Liver (tissue), 9 donors: ENCODE results near the gene ATOH8. TPM values are rescaled to one million over a fixed set of nuclear protein-coding genes. Genes with fewer than 3 reads are reported as not detected.

Source experiments
- DNase-seq: peaks from one replicate; pipeline ENCODE4 v3.0.0-alpha.2; 2017; ENCODE audit warnings: low spot score
- H3K27ac ChIP-seq, 2 donors: one replicate each; pipeline ENCODE4 v1.7.0; 2013; ENCODE audit warnings: inconsistent platforms in 2 of 2, low read length in 2 of 2, control low read depth in 1 of 2, low read depth in 1 of 2, mild to moderate bottlenecking in 1 of 2
- H3K27me3 ChIP-seq, 4 donors: one replicate each; pipeline versions ENCODE4 v1.6.1 to v1.7.0; 2013; ENCODE audit warnings: low read length in 3 of 4, inconsistent platforms in 1 of 4, mild to moderate bottlenecking in 1 of 4, moderate library complexity in 1 of 4; ENCODE audit not compliant: control insufficient read depth in 4 of 4, insufficient read depth in 4 of 4
- H3K36me3 ChIP-seq, 4 donors: one replicate each; pipeline versions ENCODE4 v1.6.1 to v1.7.0; 2013; ENCODE audit warnings: low read length in 3 of 4, mild to moderate bottlenecking in 3 of 4, low read depth in 1 of 4, moderate library complexity in 1 of 4; ENCODE audit not compliant: control insufficient read depth in 4 of 4, insufficient read depth in 3 of 4
- H3K4me1 ChIP-seq, 4 donors: one replicate each; pipeline versions ENCODE4 v1.6.1 to v1.7.0; 2013; ENCODE audit warnings: low read length in 3 of 4, mild to moderate bottlenecking in 3 of 4, moderate library complexity in 1 of 4; ENCODE audit not compliant: control insufficient read depth in 4 of 4, insufficient read depth in 4 of 4
- H3K4me3 ChIP-seq, 3 donors: one replicate each; pipeline versions ENCODE4 v1.6.1 to v1.7.0; 2013; ENCODE audit warnings: low read length in 3 of 3, control low read depth in 1 of 3, low read depth in 1 of 3, mild to moderate bottlenecking in 1 of 3
- H3K9ac ChIP-seq, 2 donors: one replicate each; pipeline ENCODE4 v1.7.0; 2013; ENCODE audit warnings: low read length in 2 of 2, mild to moderate bottlenecking in 2 of 2, moderate library complexity in 2 of 2, control low read depth in 1 of 2, low read depth in 1 of 2
- H3K9me3 ChIP-seq, 4 donors: one replicate each; pipeline versions ENCODE4 v1.6.1 to v1.7.0; 2013; ENCODE audit warnings: low read length in 3 of 4; ENCODE audit not compliant: control insufficient read depth in 4 of 4
- FOXA2 ChIP-seq: IDR thresholded peaks from 2 replicates; pipeline ENCODE4 v1.6.1; 2016; ENCODE audit warnings: antibody characterized with exemption
- GABPA ChIP-seq, 2 donors: IDR thresholded peaks in 1 of 2; conservative IDR thresholded peaks in 1 of 2; 2 replicates each; pipeline ENCODE4 v1.6.1; 2016; ENCODE audit warnings: antibody characterized with exemption in 2 of 2, mild to moderate bottlenecking in 1 of 2, moderate library complexity in 1 of 2
- HNF4A ChIP-seq, 2 donors: conservative IDR thresholded peaks; 2 replicates each; pipeline ENCODE4 v1.6.1; 2016; ENCODE audit warnings: antibody characterized with exemption in 2 of 2, mild to moderate bottlenecking in 2 of 2
- HNF4G ChIP-seq: IDR thresholded peaks from 2 replicates; pipeline ENCODE4 v1.6.1; 2016; ENCODE audit warnings: antibody characterized with exemption
- JUND ChIP-seq, 2 donors: IDR thresholded peaks; 2 replicates each; pipeline ENCODE4 v1.6.1; 2016; ENCODE audit warnings: antibody characterized with exemption in 2 of 2
- MAX ChIP-seq: IDR thresholded peaks from 2 replicates; pipeline ENCODE4 v1.6.1; 2016; ENCODE audit warnings: antibody characterized with exemption
- NR2F2 ChIP-seq: IDR thresholded peaks from 2 replicates; pipeline ENCODE4 v1.6.1; 2016; ENCODE audit warnings: antibody characterized with exemption
- RAD21 ChIP-seq, 2 donors: IDR thresholded peaks; 2 replicates each; pipeline ENCODE4 v1.6.1; 2016; ENCODE audit warnings: antibody characterized with exemption in 2 of 2, mild to moderate bottlenecking in 2 of 2
- RXRA ChIP-seq, 2 donors: IDR thresholded peaks; 2 replicates each; pipeline ENCODE4 v1.6.1; 2017 to 2018; ENCODE audit warnings: antibody characterized with exemption in 2 of 2, mild to moderate bottlenecking in 1 of 2
- TAF1 ChIP-seq: conservative IDR thresholded peaks from 2 replicates; pipeline ENCODE4 v1.6.1; 2016; ENCODE audit warnings: antibody characterized with exemption, mild to moderate bottlenecking
- YY1 ChIP-seq: IDR thresholded peaks from 2 replicates; pipeline ENCODE4 v1.6.1; 2016; ENCODE audit warnings: antibody characterized with exemption, mild to moderate bottlenecking
- WGBS: extraction: QIAGEN DNeasy Blood & Tissue Kit; methylation state at CpG from one replicate; pipeline ENCODE4 v1.1.7; 2013; 5-methylcytosine and 5-hydroxymethylcytosine counted together
- polyA plus RNA-seq, 2 donors: library from polyadenylated mRNA; stranded (reverse) in 1 of 2; unstranded in 1 of 2; fragments of 200-250 nt in 1 of 2; fragments of >200 nt in 1 of 2; fragmentation: Nextera tagmentation in 1 of 2; extraction: Ambion mirVana in 1 of 2; gene quantifications; one replicate each; pipeline versions ENCODE4 v1.2.1 to v1.2.3, GENCODE V29; 2013 to 2015
- total RNA-seq, 2 donors: library from RNA; depleted of rRNA; stranded (reverse); fragments of >200 nt; gene quantifications; one replicate each; pipeline ENCODE4 v1.2.3, GENCODE V29; 2014
- TF ChIP-seq, protein P1 (sequence below): IDR thresholded peaks from 2 replicates; pipeline ENCODE4 v1.6.1; 2016; ENCODE audit warnings: antibody characterized with exemption
- TF ChIP-seq, protein P2 (sequence below): IDR thresholded peaks from 2 replicates; pipeline ENCODE4 v1.6.1; 2016; ENCODE audit warnings: antibody characterized with exemption
- TF ChIP-seq, protein P3 (sequence below): fragments of 150-350 bp; IDR thresholded peaks from 2 replicates; pipeline ENCODE4 v1.5.1; 2017; ENCODE audit warnings: improper control_type of control experiment, low read depth, low read length; ENCODE audit not compliant: missing input control
- donor health status: healthy.
- donor health status: healthy.
- donor health status: healthy.
- donor health status: healthy.
- donor health status: healthy.

The ATOH8 gene
- total and polyA plus RNA-seq, 4 donors = 0.33 to 37.7 (median 26.8) TPM

GRCh38 chr2:85751627-85752026 is 2.2 kb upstream of the ATOH8 start:
- Histone ChIP-seq H3K27me3 (no peaks in the 10 kb centered on the region), H3K9ac (no peak overlapping the region), H3K36me3 (no peaks in the 10 kb centered on the region), H3K9me3 (no peaks in the 10 kb centered on the region), H3K27ac (no peak overlapping the region), H3K4me3 (no peak overlapping the region), H3K4me1 (peaks cover 6 to 51% (median 19%) of the 10 kb centered on the region in 4 donors)
- no peak for DNase-seq
- WGBS = 75% methylated on average over 11 of the region's 11 CpGs
- TF ChIP-seq RAD21 (IDR thresholded peaks at IDR 0.05) = no peak
- TF ChIP-seq HNF4A (conservative IDR thresholded peaks at IDR 0.05) = no peak
- TF ChIP-seq JUND (IDR thresholded peaks at IDR 0.05) = no peak
- TF ChIP-seq MAX = no peak
- TF ChIP-seq, protein P1, sequence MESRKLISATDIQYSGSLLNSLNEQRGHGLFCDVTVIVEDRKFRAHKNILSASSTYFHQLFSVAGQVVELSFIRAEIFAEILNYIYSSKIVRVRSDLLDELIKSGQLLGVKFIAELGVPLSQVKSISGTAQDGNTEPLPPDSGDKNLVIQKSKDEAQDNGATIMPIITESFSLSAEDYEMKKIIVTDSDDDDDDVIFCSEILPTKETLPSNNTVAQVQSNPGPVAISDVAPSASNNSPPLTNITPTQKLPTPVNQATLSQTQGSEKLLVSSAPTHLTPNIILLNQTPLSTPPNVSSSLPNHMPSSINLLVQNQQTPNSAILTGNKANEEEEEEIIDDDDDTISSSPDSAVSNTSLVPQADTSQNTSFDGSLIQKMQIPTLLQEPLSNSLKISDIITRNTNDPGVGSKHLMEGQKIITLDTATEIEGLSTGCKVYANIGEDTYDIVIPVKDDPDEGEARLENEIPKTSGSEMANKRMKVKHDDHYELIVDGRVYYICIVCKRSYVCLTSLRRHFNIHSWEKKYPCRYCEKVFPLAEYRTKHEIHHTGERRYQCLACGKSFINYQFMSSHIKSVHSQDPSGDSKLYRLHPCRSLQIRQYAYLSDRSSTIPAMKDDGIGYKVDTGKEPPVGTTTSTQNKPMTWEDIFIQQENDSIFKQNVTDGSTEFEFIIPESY = no peak
- TF ChIP-seq RXRA (IDR thresholded peaks at IDR 0.05) = no peak
- no peak for TF ChIP-seq NR2F2
- TF ChIP-seq YY1 = no peak
- TF ChIP-seq GABPA (IDR thresholded peaks at IDR 0.05 in 1 of 2, conservative IDR thresholded peaks at IDR 0.05 in 1 of 2) = no peak

GRCh38 chr2:85753035-85753524 is 711 bp upstream of the ATOH8 start:
- Histone ChIP-seq H3K9ac (no peak overlapping the region), H3K4me1 (peaks cover 11 to 64% (median 29%) of the 10 kb centered on the region in 4 donors), H3K4me3 (peak overlapping the region in 1 of 3 donors; percentile 81), H3K36me3 (no peaks in the 10 kb centered on the region), H3K9me3 (no peaks in the 10 kb centered on the region), H3K27me3 (no peaks in the 10 kb centered on the region), H3K27ac (peak overlapping the region in 1 of 2 donors; percentile 84)
- no peak for DNase-seq
- TF ChIP-seq HNF4A (conservative IDR thresholded peaks at IDR 0.05) (no peak), HNF4G (no peak), TAF1 (no peak), MAX (no peak), RXRA (IDR thresholded peaks at IDR 0.05) (no peak), NR2F2 (no peak), RAD21 (IDR thresholded peaks at IDR 0.05) (no peak), YY1 (no peak), GABPA (IDR thresholded peaks at IDR 0.05 in 1 of 2, conservative IDR thresholded peaks at IDR 0.05 in 1 of 2) (no peak), JUND (IDR thresholded peaks at IDR 0.05) (no peak), FOXA2 (no peak)
- TF ChIP-seq, protein P2, sequence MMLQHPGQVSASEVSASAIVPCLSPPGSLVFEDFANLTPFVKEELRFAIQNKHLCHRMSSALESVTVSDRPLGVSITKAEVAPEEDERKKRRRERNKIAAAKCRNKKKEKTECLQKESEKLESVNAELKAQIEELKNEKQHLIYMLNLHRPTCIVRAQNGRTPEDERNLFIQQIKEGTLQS = no peak
- TF ChIP-seq, protein P3, sequence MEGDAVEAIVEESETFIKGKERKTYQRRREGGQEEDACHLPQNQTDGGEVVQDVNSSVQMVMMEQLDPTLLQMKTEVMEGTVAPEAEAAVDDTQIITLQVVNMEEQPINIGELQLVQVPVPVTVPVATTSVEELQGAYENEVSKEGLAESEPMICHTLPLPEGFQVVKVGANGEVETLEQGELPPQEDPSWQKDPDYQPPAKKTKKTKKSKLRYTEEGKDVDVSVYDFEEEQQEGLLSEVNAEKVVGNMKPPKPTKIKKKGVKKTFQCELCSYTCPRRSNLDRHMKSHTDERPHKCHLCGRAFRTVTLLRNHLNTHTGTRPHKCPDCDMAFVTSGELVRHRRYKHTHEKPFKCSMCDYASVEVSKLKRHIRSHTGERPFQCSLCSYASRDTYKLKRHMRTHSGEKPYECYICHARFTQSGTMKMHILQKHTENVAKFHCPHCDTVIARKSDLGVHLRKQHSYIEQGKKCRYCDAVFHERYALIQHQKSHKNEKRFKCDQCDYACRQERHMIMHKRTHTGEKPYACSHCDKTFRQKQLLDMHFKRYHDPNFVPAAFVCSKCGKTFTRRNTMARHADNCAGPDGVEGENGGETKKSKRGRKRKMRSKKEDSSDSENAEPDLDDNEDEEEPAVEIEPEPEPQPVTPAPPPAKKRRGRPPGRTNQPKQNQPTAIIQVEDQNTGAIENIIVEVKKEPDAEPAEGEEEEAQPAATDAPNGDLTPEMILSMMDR = no peak
- WGBS = 53% methylated on average over 29 of the region's 29 CpGs
